Loucy (cell line): ENCODE results near the gene OR12D3.

Experiments
- H2AFZ ChIP-seq: fragments of 200-600 bp; sonication (generic); 2 replicates; pipeline ENCODE4 v1.6.0; 2016; ENCODE audit warnings: antibody characterized with exemption, mild to moderate bottlenecking, low read length, moderate library complexity
- H3F3A ChIP-seq: fragments of 200-600 bp; 2 replicates; pipeline ENCODE4 v1.6.0; 2016; ENCODE audit warnings: antibody characterized with exemption, low read depth, mild to moderate bottlenecking
- H3K27me3 ChIP-seq: fragments of 200-600 bp; sonication (generic); 2 replicates; pipeline ENCODE4 v1.6.1; 2014; ENCODE audit warnings: low read length, mild to moderate bottlenecking; ENCODE audit not compliant: insufficient read depth, poor library complexity, severe bottlenecking
- H3K36me3 ChIP-seq: fragments of 200-600 bp; sonication (generic); 2 replicates; pipeline ENCODE4 v1.6.1; 2016; ENCODE audit warnings: low read length; ENCODE audit not compliant: insufficient read depth
- H3K4me1 ChIP-seq: fragments of 200-600 bp; sonication (generic); 2 replicates; pipeline ENCODE4 v1.5.1; 2014; ENCODE audit warnings: low read length, mild to moderate bottlenecking; ENCODE audit not compliant: insufficient read depth, poor library complexity, severe bottlenecking
- H3K4me2 ChIP-seq: fragments of 200-600 bp; sonication (generic); 2 replicates; pipeline ENCODE4 v1.6.0; 2014; ENCODE audit warnings: antibody characterized with exemption, low read length, low read depth, mild to moderate bottlenecking; ENCODE audit not compliant: poor library complexity, severe bottlenecking
- H3K4me3 ChIP-seq: fragments of 200-600 bp; sonication (generic); 2 replicates; pipeline ENCODE4 v1.5.1; 2014; ENCODE audit warnings: low read length, mild to moderate bottlenecking, mixed read lengths; ENCODE audit not compliant: poor library complexity, severe bottlenecking
- H3K79me2 ChIP-seq: fragments of 200-600 bp; sonication (generic); 2 replicates; pipeline ENCODE4 v1.6.1; 2014; ENCODE audit warnings: low read length; ENCODE audit not compliant: insufficient read depth
- H3K9ac ChIP-seq: fragments of 200-600 bp; sonication (generic); 2 replicates; pipeline ENCODE4 v1.6.0; 2014; ENCODE audit warnings: mild to moderate bottlenecking, low read depth, low read length, moderate library complexity; ENCODE audit not compliant: poor library complexity, severe bottlenecking
- H3K9me2 ChIP-seq: fragments of 200-600 bp; sonication (generic); replicated peaks from 2 replicates; pipeline ENCODE4 v1.6.1; 2016; ENCODE audit warnings: low read depth, low read length, mixed read lengths
- H3K9me3 ChIP-seq: fragments of 200-600 bp; sonication (generic); 2 replicates; pipeline ENCODE4 v1.6.1; 2014; ENCODE audit warnings: mild to moderate bottlenecking, antibody characterized with exemption, low read length, low read depth; ENCODE audit not compliant: insufficient read depth
- H4K20me1 ChIP-seq: fragments of 200-600 bp; sonication (generic); 2 replicates; pipeline ENCODE4 v1.6.0; 2014; ENCODE audit warnings: antibody characterized with exemption, low read length, mild to moderate bottlenecking; ENCODE audit not compliant: insufficient read depth, poor library complexity, severe bottlenecking
- EZH2phosphoT487 ChIP-seq: fragments of 200-600 bp; IDR thresholded peaks from 2 replicates; pipeline ENCODE4 v1.6.1; 2018; ENCODE audit warnings: antibody characterized with exemption, mild to moderate bottlenecking, moderate library complexity, borderline replicate concordance
- TF ChIP-seq, protein P1 (sequence below): fragments of 200-600 bp; sonication (generic); conservative IDR thresholded peaks from 2 replicates; pipeline ENCODE4 v1.5.1; 2014; ENCODE audit warnings: mild to moderate bottlenecking, antibody characterized with exemption, low read length

OR12D3 gene

DNA sequence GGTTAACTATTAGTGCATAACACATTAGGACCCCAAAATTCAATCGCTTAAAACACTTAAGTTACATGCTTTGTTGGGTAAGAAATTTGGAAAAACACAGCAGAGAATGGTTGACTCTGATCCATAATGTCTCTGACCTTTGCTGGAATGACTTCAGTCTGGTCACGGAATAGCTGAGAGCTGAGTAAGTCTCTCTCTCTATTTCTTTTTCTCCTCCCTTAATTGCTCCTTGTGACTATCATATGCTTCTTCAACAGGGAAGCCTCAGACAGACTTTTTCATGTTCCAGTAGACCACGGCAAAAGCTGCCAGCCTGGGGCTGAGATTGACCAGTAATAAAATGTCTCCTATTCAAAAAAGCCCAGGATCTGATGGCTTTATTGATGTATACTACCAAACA, 44.4 kb upstream of the OR12D3 start:
- no peaks in the 10 kb centered on the region for H3K79me2 ChIP-seq
- H3K4me1 ChIP-seq = peaks cover 7% of the 10 kb centered on the region
- no peak for TF ChIP-seq EZH2phosphoT487
- TF ChIP-seq, protein P1, sequence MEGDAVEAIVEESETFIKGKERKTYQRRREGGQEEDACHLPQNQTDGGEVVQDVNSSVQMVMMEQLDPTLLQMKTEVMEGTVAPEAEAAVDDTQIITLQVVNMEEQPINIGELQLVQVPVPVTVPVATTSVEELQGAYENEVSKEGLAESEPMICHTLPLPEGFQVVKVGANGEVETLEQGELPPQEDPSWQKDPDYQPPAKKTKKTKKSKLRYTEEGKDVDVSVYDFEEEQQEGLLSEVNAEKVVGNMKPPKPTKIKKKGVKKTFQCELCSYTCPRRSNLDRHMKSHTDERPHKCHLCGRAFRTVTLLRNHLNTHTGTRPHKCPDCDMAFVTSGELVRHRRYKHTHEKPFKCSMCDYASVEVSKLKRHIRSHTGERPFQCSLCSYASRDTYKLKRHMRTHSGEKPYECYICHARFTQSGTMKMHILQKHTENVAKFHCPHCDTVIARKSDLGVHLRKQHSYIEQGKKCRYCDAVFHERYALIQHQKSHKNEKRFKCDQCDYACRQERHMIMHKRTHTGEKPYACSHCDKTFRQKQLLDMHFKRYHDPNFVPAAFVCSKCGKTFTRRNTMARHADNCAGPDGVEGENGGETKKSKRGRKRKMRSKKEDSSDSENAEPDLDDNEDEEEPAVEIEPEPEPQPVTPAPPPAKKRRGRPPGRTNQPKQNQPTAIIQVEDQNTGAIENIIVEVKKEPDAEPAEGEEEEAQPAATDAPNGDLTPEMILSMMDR = no peak
- H3K4me2 ChIP-seq = no peak overlapping the region
- H2AFZ ChIP-seq = no peak overlapping the region
- H3K27me3 ChIP-seq = no peaks in the 10 kb centered on the region
- H3K9me3 ChIP-seq = 0 out of 2 replicates have a peak, but pooled peaks cover 4% of the 10 kb centered on the region
- H3K9me2 ChIP-seq = no peaks in the 10 kb centered on the region
- no peak overlapping the region for H3K9ac ChIP-seq
- no peaks in the 10 kb centered on the region for H3F3A ChIP-seq
- H3K4me3 ChIP-seq = no peak overlapping the region
- no peaks in the 10 kb centered on the region for H3K36me3 ChIP-seq
- no peaks in the 10 kb centered on the region for H4K20me1 ChIP-seq

DNA sequence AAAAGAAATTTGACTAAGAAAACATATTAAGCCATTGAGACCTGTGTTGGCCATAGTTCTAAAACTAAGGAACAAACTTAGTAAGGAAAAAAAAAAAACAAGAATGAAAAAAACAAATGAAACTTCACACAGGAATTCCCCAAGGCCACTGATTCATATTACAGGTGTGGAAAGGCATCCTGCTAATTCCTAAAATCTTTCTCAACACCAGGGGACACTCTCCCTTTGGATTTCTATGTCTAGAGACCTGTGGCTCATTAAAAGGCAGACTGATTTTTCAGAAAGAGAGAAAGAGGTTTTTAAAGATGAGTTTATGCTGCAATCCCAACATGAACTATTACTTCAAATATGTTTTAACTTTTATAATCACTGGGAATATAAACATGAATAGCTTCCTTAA, 39.5 kb upstream of the OR12D3 start, which contains the start of gene OR12D1:
Gene OR12D1 (plus strand): TSS at position 341 of the 400 bp plus-strand sequence.
- Histone ChIP-seq H3F3A (no peaks in the 10 kb centered on the region), H3K79me2 (no peaks in the 10 kb centered on the region), H3K4me1 (peaks cover 7% of the 10 kb centered on the region), H3K27me3 (no peaks in the 10 kb centered on the region), H3K9ac (no peak within 1 kb of the TSS), H4K20me1 (no peaks in the 10 kb centered on the region), H3K9me3 (peaks cover 7% of the 10 kb centered on the region; the same call in 1 of the 2 replicates), H3K9me2 (no peaks in the 10 kb centered on the region), H3K4me2 (no peak within 1 kb of the TSS), H2AFZ (no peak within 1 kb of the TSS), H3K36me3 (no peaks in the 10 kb centered on the region), H3K4me3 (no peak within 1 kb of the TSS)
- TF ChIP-seq EZH2phosphoT487 = no peak
- TF ChIP-seq, protein P1 = no peak; the same call in 1 of the 2 replicates

DNA sequence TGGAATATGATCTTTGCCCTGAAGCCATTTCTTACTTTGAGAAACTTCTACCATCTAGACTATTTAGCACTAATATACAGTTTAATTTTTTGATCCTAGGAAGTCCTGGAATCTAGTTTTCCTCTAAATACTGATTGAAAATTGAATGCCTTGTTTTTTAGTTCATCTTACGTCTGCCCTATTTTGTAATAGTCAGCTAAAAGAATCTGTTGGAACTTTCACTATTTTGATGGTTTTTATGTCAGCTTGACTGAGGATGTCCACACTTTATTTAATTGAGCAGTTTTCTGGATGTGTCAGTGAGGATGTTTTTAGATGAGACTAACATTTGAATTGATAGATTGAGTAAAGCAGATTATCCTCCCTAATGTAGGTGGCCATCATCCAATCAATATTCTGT, 28.7 kb upstream of the OR12D3 start:
- no peaks in the 10 kb centered on the region for H3K79me2 ChIP-seq
- no peaks in the 10 kb centered on the region for H3K4me1 ChIP-seq
- H4K20me1 ChIP-seq = no peaks in the 10 kb centered on the region
- no peaks in the 10 kb centered on the region for H3K9me2 ChIP-seq
- H3F3A ChIP-seq = no peaks in the 10 kb centered on the region
- H2AFZ ChIP-seq = no peak overlapping the region
- H3K36me3 ChIP-seq = no peaks in the 10 kb centered on the region
- TF ChIP-seq EZH2phosphoT487 = no peak
- TF ChIP-seq, protein P1 = no peak
- no peaks in the 10 kb centered on the region for H3K27me3 ChIP-seq
- H3K4me2 ChIP-seq = no peak overlapping the region
- no peak overlapping the region for H3K4me3 ChIP-seq
- no peak overlapping the region for H3K9ac ChIP-seq
- no peaks in the 10 kb centered on the region for H3K9me3 ChIP-seq
